Measurements from ENCODE around the gene CEACAM18.

GRCh38 chr19:51440052-51440451, 38.3 kb upstream of the CEACAM18 start:
- no peak for TF ChIP-seq CTCF (IDR thresholded peaks at IDR 0.05)
- no peak for TF ChIP-seq ZFX (IDR thresholded peaks at IDR 0.05; ENCODE audit: borderline replicate concordance)

Data from 22Rv1 (cell line).